Measurements from ENCODE around the gene HBM.
"Not testable (repeated sequence)": the region's sequence is repeated elsewhere in the genome, so short reads cannot be mapped to it uniquely, and the experiment has no call there.

The HBM gene

GRCh38 chr16:165539-166374 is at the start of gene HBM:
TSS of gene HBM (plus strand) at chr16:165978. CDS start at chr16:165998, 20 bp downstream.
- no peak for DNase-seq (ENCODE audit: extremely low spot score, insufficient read length, low read depth)
- FAIRE-seq: no peak

GRCh38 chr16:116015-116414 is 49.8 kb upstream of the HBM start:
- DNase-seq (ENCODE audit: extremely low spot score, insufficient read length, low read depth) (no peak), FAIRE-seq (no peak)

GRCh38 chr16:117379-118365 is 48.1 kb upstream of the HBM start:
- DNase-seq (ENCODE audit: extremely low spot score, insufficient read length, low read depth) (peak; percentile 54), FAIRE-seq (no peak)

GRCh38 chr16:118857-119256 is 46.9 kb upstream of the HBM start:
- DNase-seq (ENCODE audit: extremely low spot score, insufficient read length, low read depth) (no peak), FAIRE-seq (no peak)

- DNase-seq (ENCODE audit: extremely low spot score, insufficient read length, low read depth) (no peak), FAIRE-seq (no peak)
Measured at GRCh38 chr16:119295-119694, 46.5 kb upstream of the HBM start.

- DNase-seq (ENCODE audit: extremely low spot score, insufficient read length, low read depth) (no peak), FAIRE-seq (no peak)
Measured at GRCh38 chr16:119835-120491, 45.8 kb upstream of the HBM start.

- FAIRE-seq (no peak), DNase-seq (ENCODE audit: extremely low spot score, insufficient read length, low read depth) (no peak)
Measured at GRCh38 chr16:120756-121155, 45.0 kb upstream of the HBM start.

GRCh38 chr16:122361-122760 is 43.4 kb upstream of the HBM start:
- DNase-seq (ENCODE audit: extremely low spot score, insufficient read length, low read depth) (no peak), FAIRE-seq (no peak)

- not testable (repeated sequence) for DNase-seq (ENCODE audit: extremely low spot score, insufficient read length, low read depth); FAIRE-seq
Measured at GRCh38 chr16:123558-124350, 42.0 kb upstream of the HBM start.

- FAIRE-seq (no peak), DNase-seq (ENCODE audit: extremely low spot score, insufficient read length, low read depth) (no peak)
Measured at GRCh38 chr16:125011-125410, 40.8 kb upstream of the HBM start.

GRCh38 chr16:129075-129474 is 36.7 kb upstream of the HBM start:
- no peak for FAIRE-seq
- DNase-seq (ENCODE audit: extremely low spot score, insufficient read length, low read depth): no peak

- FAIRE-seq: peak; percentile 9
Measured at GRCh38 chr16:130533-131173, 35.1 kb upstream of the HBM start.

GRCh38 chr16:132120-132519 is 33.7 kb upstream of the HBM start:
- FAIRE-seq (no peak), DNase-seq (ENCODE audit: extremely low spot score, insufficient read length, low read depth) (no peak)

More at GRCh38 chr16:130533-131173, 35.1 kb upstream of the HBM start:
- DNase-seq (ENCODE audit: extremely low spot score, insufficient read length, low read depth): no peak

- FAIRE-seq (no peak), DNase-seq (ENCODE audit: extremely low spot score, insufficient read length, low read depth) (no peak)
Measured at GRCh38 chr16:133716-134115, 32.1 kb upstream of the HBM start.

GRCh38 chr16:138049-138417 is 27.7 kb upstream of the HBM start:
- DNase-seq (ENCODE audit: extremely low spot score, insufficient read length, low read depth) (no peak), FAIRE-seq (no peak)

- DNase-seq (ENCODE audit: extremely low spot score, insufficient read length, low read depth) (no peak), FAIRE-seq (no peak)
Measured at GRCh38 chr16:140175-140857, 25.5 kb upstream of the HBM start.

GRCh38 chr16:142405-142967 is 23.3 kb upstream of the HBM start:
- DNase-seq (ENCODE audit: extremely low spot score, insufficient read length, low read depth) (no peak), FAIRE-seq (no peak)

- FAIRE-seq (no peak), DNase-seq (ENCODE audit: extremely low spot score, insufficient read length, low read depth) (no peak)
Measured at GRCh38 chr16:143047-143446, 22.7 kb upstream of the HBM start.
